Epithelial cell of proximal tubule (primary cell): ENCODE measurements around the gene TUBGCP3. TPM values are rescaled to one million over a fixed set of nuclear protein-coding genes. Genes with fewer than 3 reads are reported as not detected.

Source experiments
- DNase-seq: peaks from one replicate; pipeline ENCODE4 v3.0.0-alpha.2; 2011; ENCODE audit warnings: low read depth
- H3K4me3 ChIP-seq: 2 replicates; pipeline ENCODE4 v1.5.1; 2011; ENCODE audit warnings: low read depth, mild to moderate bottlenecking, low read length
- CTCF ChIP-seq: conservative IDR thresholded peaks from 2 replicates; pipeline ENCODE4 v1.5.1; 2012; ENCODE audit warnings: low read depth, mild to moderate bottlenecking, low read length
- total RNA-seq: library from RNA; depleted of rRNA; stranded (reverse); fragments of >200 nt; gene quantifications from 2 replicates; pipeline ENCODE4 v1.2.3, GENCODE V29; 2015

Gene TUBGCP3
- total RNA-seq, 1 donor from 2014 or later: 16.4 TPM

GRCh38 chr13:112457081-112457480, 130.9 kb downstream of the TUBGCP3 start:
- DNase-seq: no peak
- H3K4me3 ChIP-seq: no peak overlapping the region
- TF ChIP-seq CTCF: no peak

- no peak for TF ChIP-seq CTCF
- no peak for DNase-seq
- H3K4me3 ChIP-seq: no peak overlapping the region
Measured at GRCh38 chr13:112456138-112457056, 131.6 kb downstream of the TUBGCP3 start.

GRCh38 chr13:112455476-112456059, 132.4 kb downstream of the TUBGCP3 start:
- no peak for TF ChIP-seq CTCF
- H3K4me3 ChIP-seq: no peak overlapping the region
- no peak for DNase-seq

- TF ChIP-seq CTCF: no peak
- DNase-seq: no peak
- H3K4me3 ChIP-seq: no peak overlapping the region
Measured at GRCh38 chr13:112454648-112455334, 133.2 kb downstream of the TUBGCP3 start.

GRCh38 chr13:112453874-112454647, 133.9 kb downstream of the TUBGCP3 start:
- no peak overlapping the region for H3K4me3 ChIP-seq
- DNase-seq: no peak
- TF ChIP-seq CTCF: no peak

- DNase-seq: no peak
- TF ChIP-seq CTCF: no peak
- H3K4me3 ChIP-seq: no peak overlapping the region
Measured at GRCh38 chr13:112453207-112453829, 134.6 kb downstream of the TUBGCP3 start.
